Activated CD4-positive, alpha-beta T cell treated with anti-CD3 and anti-CD28 coated beads for 36 hours (primary cell): ENCODE measurements around the gene TCF12. TPM values are rescaled to one million over a fixed set of nuclear protein-coding genes. Genes with fewer than 3 reads are reported as not detected.

Source experiments
- ATAC-seq: fragments of 200-7000 bp; cut with Tn5 transposase; one replicate; pipeline ENCODE4 v1.10.0; 2021; ENCODE audit warnings: mild to moderate bottlenecking, moderate library complexity
- CTCF ChIA-PET: fragments of 350-600 bp; sonication (Branson Sonifier 250); formaldehyde crosslinking; loops from one replicate; lab custom pipeline; 2021; ENCODE audit warnings: antibody characterized with exemption; lab: Charles Lee
- POLR2A ChIA-PET: fragments of 350-600 bp; sonication (Branson Sonifier 250); formaldehyde crosslinking; loops from one replicate; lab custom pipeline; 2021; ENCODE audit warnings: antibody characterized with exemption, inconsistent platforms; lab: Charles Lee
- DNase-seq: peaks from one replicate; pipeline ENCODE4 v3.0.0-alpha.2; 2020
- H3K27ac Mint-ChIP-seq: one replicate; pipeline ENCODE4 v1.8.0; 2021; ENCODE audit warnings: mixed read lengths
- H3K27me3 Mint-ChIP-seq: one replicate; pipeline ENCODE4 v1.8.0; 2021; ENCODE audit warnings: mixed read lengths
- H3K36me3 Mint-ChIP-seq: one replicate; pipeline ENCODE4 v1.8.0; 2021; ENCODE audit warnings: low read depth, mixed read lengths
- H3K4me1 Mint-ChIP-seq: one replicate; pipeline ENCODE4 v1.8.0; 2021; ENCODE audit warnings: mixed read lengths
- H3K4me3 Mint-ChIP-seq: one replicate; pipeline ENCODE4 v1.8.0; 2021; ENCODE audit warnings: mild to moderate bottlenecking, moderate library complexity, mixed read lengths
- H3K9me3 Mint-ChIP-seq: one replicate; pipeline ENCODE4 v1.8.0; 2021; ENCODE audit warnings: low read depth, mixed read lengths
- intact Hi-C, 2 experiments: fragments of 100-400 bp; cut with DNase I in 1 of 2; cut with micrococcal nuclease in 1 of 2; formaldehyde crosslinking; loops; one replicate each; pipeline versions ENCODE4 v1.14.2 to v1.15.1; 2022 to 2024; cut with DNase I, micrococcal nuclease
- total RNA-seq, 2 experiments: library from RNA; stranded (reverse); gene quantifications; one replicate each; pipeline ENCODE4 v1.2.3, GENCODE V29; 2021

Gene TCF12
- total RNA-seq, 2 experiments from 2014 or later, result 61.1 to 74.9 TPM

GRCh38 chr15:56963710-56964109 lies 45.3 kb downstream of the TCF12 start:
- Mint-ChIP-seq H3K9me3 (no peaks in the 10 kb centered on the region), H3K27ac (peak overlapping the region; percentile 5), H3K27me3 (no peaks in the 10 kb centered on the region), H3K4me1 (peaks cover 45% of the 10 kb centered on the region), H3K4me3 (peak overlapping the region; percentile 4), H3K36me3 (peaks cover 2% of the 10 kb centered on the region)
- no peak for DNase-seq
- ChIA-PET POLR2A (no interaction called here), CTCF (interaction anchor here (0.8 to 1.1 kb wide), 2 partner anchors 9 to 71 kb away, joined by 3 read pairs; no protein-coding TSS in a partner anchor)
- intact Hi-C loops, result loop anchor here in 1 of 2 experiments (5.0 kb wide), 1 partner anchor 41 kb away; no protein-coding TSS in a partner anchor
- no peak for ATAC-seq

GRCh38 chr15:56964182-56964581 lies 45.7 kb downstream of the TCF12 start:
- peaks cover 45% of the 10 kb centered on the region for H3K4me1 Mint-ChIP-seq
- DNase-seq (no peak), ATAC-seq (peak; percentile 55)
- ChIA-PET POLR2A (interaction anchor here (0.6 kb wide), 1 partner anchor 21 kb away, joined by 4 read pairs; no protein-coding TSS in a partner anchor), CTCF (interaction anchor here (0.8 to 1.1 kb wide), 2 partner anchors 9 to 71 kb away, joined by 3 read pairs; no protein-coding TSS in a partner anchor)
- intact Hi-C loops, result loop anchor here in 1 of 2 experiments (5.0 kb wide), 1 partner anchor 42 kb away; no protein-coding TSS in a partner anchor
- H3K9me3 Mint-ChIP-seq, result no peaks in the 10 kb centered on the region
- H3K36me3 Mint-ChIP-seq, result peaks cover 2% of the 10 kb centered on the region
- H3K27ac Mint-ChIP-seq, result peak overlapping the region; percentile 56
- no peaks in the 10 kb centered on the region for H3K27me3 Mint-ChIP-seq
- no peak overlapping the region for H3K4me3 Mint-ChIP-seq

- Mint-ChIP-seq H3K27ac (no peak overlapping the region), H3K4me1 (peaks cover 48% of the 10 kb centered on the region), H3K27me3 (no peaks in the 10 kb centered on the region), H3K9me3 (no peaks in the 10 kb centered on the region), H3K4me3 (no peak overlapping the region), H3K36me3 (peaks cover 5% of the 10 kb centered on the region)
- ChIA-PET CTCF (interaction anchor here (1.3 kb wide), 1 partner anchor 10 kb away, joined by 4 read pairs; no protein-coding TSS in a partner anchor), POLR2A (interaction anchor here (0.7 kb wide), 1 partner anchor 45 kb away, joined by 5 read pairs; no protein-coding TSS in a partner anchor)
- DNase-seq (no peak), ATAC-seq (no peak)
- intact Hi-C loops, result no loop called here
These were observed 47.0 kb downstream of the TCF12 start for GRCh38 chr15:56965231-56966013.

- POLR2A ChIA-PET, result no interaction called here
These were observed 48.9 kb downstream of the TCF12 start for GRCh38 chr15:56967336-56967735.

GRCh38 chr15:56968256-56968655 lies 49.8 kb downstream of the TCF12 start:
- no peak overlapping the region for H3K4me3 Mint-ChIP-seq
- H3K27me3 Mint-ChIP-seq, result no peaks in the 10 kb centered on the region
- no peak for ATAC-seq
- ChIA-PET CTCF (no interaction called here), POLR2A (interaction anchor here (0.6 kb wide), 1 partner anchor 78 kb away, joined by 3 read pairs; no protein-coding TSS in a partner anchor)
- peaks cover 55% of the 10 kb centered on the region for H3K4me1 Mint-ChIP-seq
- peaks cover 2% of the 10 kb centered on the region for H3K36me3 Mint-ChIP-seq
- no peak overlapping the region for H3K27ac Mint-ChIP-seq
- no peaks in the 10 kb centered on the region for H3K9me3 Mint-ChIP-seq
- intact Hi-C loops, result no loop called here
- DNase-seq, result no peak

More at GRCh38 chr15:56967336-56967735, 48.9 kb downstream of the TCF12 start:
- no peak overlapping the region for H3K4me3 Mint-ChIP-seq
- DNase-seq (no peak), ATAC-seq (no peak)
- H3K4me1 Mint-ChIP-seq, result peaks cover 56% of the 10 kb centered on the region
- intact Hi-C loops, result no loop called here
- CTCF ChIA-PET, result interaction anchor here (0.7 kb wide), 2 partner anchors 343 to 1072 kb away, joined by 3 to 4 read pairs; no protein-coding TSS in a partner anchor
- H3K27me3 Mint-ChIP-seq, result no peaks in the 10 kb centered on the region
- no peak overlapping the region for H3K27ac Mint-ChIP-seq
- H3K36me3 Mint-ChIP-seq, result peaks cover 3% of the 10 kb centered on the region
- H3K9me3 Mint-ChIP-seq, result no peaks in the 10 kb centered on the region

- ATAC-seq, result no peak
- Mint-ChIP-seq H3K27ac (no peak overlapping the region), H3K36me3 (peaks cover 2% of the 10 kb centered on the region), H3K9me3 (no peaks in the 10 kb centered on the region), H3K27me3 (no peaks in the 10 kb centered on the region), H3K4me3 (no peak overlapping the region), H3K4me1 (peaks cover 55% of the 10 kb centered on the region)
- ChIA-PET POLR2A (interaction anchor here (0.6 kb wide), 1 partner anchor 1802 kb away, joined by 11 read pairs; the partner anchor contains the start of gene MINDY2), CTCF (no interaction called here)
- no peak for DNase-seq
- intact Hi-C loops, result no loop called here
These were observed 50.4 kb downstream of the TCF12 start for GRCh38 chr15:56968821-56969220.

GRCh38 chr15:56969265-56969895 lies 50.9 kb downstream of the TCF12 start:
- Mint-ChIP-seq H3K36me3 (peaks cover 2% of the 10 kb centered on the region), H3K4me1 (peaks cover 53% of the 10 kb centered on the region), H3K9me3 (no peaks in the 10 kb centered on the region), H3K4me3 (no peak overlapping the region), H3K27me3 (no peaks in the 10 kb centered on the region), H3K27ac (no peak overlapping the region)
- ATAC-seq (no peak), DNase-seq (no peak)
- POLR2A ChIA-PET, result interaction anchor here (0.6 kb wide), 1 partner anchor 1802 kb away, joined by 11 read pairs; the partner anchor contains the start of gene MINDY2
- CTCF ChIA-PET, result no interaction called here
- intact Hi-C loops, result no loop called here

GRCh38 chr15:56971571-56971970 lies 53.1 kb downstream of the TCF12 start:
- intact Hi-C loops, result no loop called here
- DNase-seq (no peak), ATAC-seq (no peak)
- Mint-ChIP-seq H3K4me3 (no peak overlapping the region), H3K9me3 (no peaks in the 10 kb centered on the region), H3K36me3 (peaks cover 2% of the 10 kb centered on the region), H3K27ac (peak overlapping the region; percentile 62), H3K4me1 (peaks cover 49% of the 10 kb centered on the region), H3K27me3 (no peaks in the 10 kb centered on the region)
- ChIA-PET POLR2A (no interaction called here), CTCF (interaction anchor here (0.7 kb wide), 1 partner anchor 60 kb away, joined by 3 read pairs; no protein-coding TSS in a partner anchor)

GRCh38 chr15:56972016-56972415 lies 53.6 kb downstream of the TCF12 start:
- no peak overlapping the region for H3K27ac Mint-ChIP-seq
- POLR2A ChIA-PET, result no interaction called here
- peaks cover 3% of the 10 kb centered on the region for H3K36me3 Mint-ChIP-seq
- CTCF ChIA-PET, result interaction anchor here (0.7 kb wide), 1 partner anchor 60 kb away, joined by 3 read pairs; no protein-coding TSS in a partner anchor
- no peak for ATAC-seq
- intact Hi-C loops, result no loop called here
- no peak for DNase-seq
- peaks cover 51% of the 10 kb centered on the region for H3K4me1 Mint-ChIP-seq
- H3K9me3 Mint-ChIP-seq, result no peaks in the 10 kb centered on the region
- H3K27me3 Mint-ChIP-seq, result no peaks in the 10 kb centered on the region
- H3K4me3 Mint-ChIP-seq, result no peak overlapping the region

GRCh38 chr15:56972426-56972825 lies 54.0 kb downstream of the TCF12 start:
- Mint-ChIP-seq H3K27me3 (no peaks in the 10 kb centered on the region), H3K27ac (no peak overlapping the region), H3K4me3 (no peak overlapping the region), H3K36me3 (peaks cover 4% of the 10 kb centered on the region), H3K4me1 (peaks cover 48% of the 10 kb centered on the region), H3K9me3 (no peaks in the 10 kb centered on the region)
- no peak for DNase-seq
- intact Hi-C loops, result no loop called here
- POLR2A ChIA-PET, result no interaction called here
- CTCF ChIA-PET, result interaction anchor here (0.7 kb wide), 1 partner anchor 60 kb away, joined by 3 read pairs; no protein-coding TSS in a partner anchor
- no peak for ATAC-seq

- ChIA-PET CTCF (interaction anchor here (1.0 kb wide), 1 partner anchor 9 kb away, joined by 3 read pairs; no protein-coding TSS in a partner anchor), POLR2A (no interaction called here)
- intact Hi-C loops, result no loop called here
- Mint-ChIP-seq H3K4me3 (no peak overlapping the region), H3K4me1 (peaks cover 46% of the 10 kb centered on the region), H3K9me3 (no peaks in the 10 kb centered on the region), H3K27ac (no peak overlapping the region), H3K36me3 (peaks cover 4% of the 10 kb centered on the region), H3K27me3 (no peaks in the 10 kb centered on the region)
- ATAC-seq (no peak), DNase-seq (no peak)
These were observed 55.0 kb downstream of the TCF12 start for GRCh38 chr15:56973463-56973862.
